ENCODE results near the gene ALOX5.
"Not testable (repeated sequence)": the region's sequence is repeated elsewhere in the genome, so short reads cannot be mapped to it uniquely, and the experiment has no call there.

The ALOX5 gene

GRCh38 chr10:45410489-45410806 is 36.4 kb downstream of the ALOX5 start:
- Mint-ChIP-seq H3K4me3 (no peak overlapping the region), H3K27me3 (ENCODE audit: low read depth, poor library complexity) (peaks cover 16% of the 10 kb centered on the region)

GRCh38 chr10:45410807-45411606 is 37.0 kb downstream of the ALOX5 start:
- no peaks in the 10 kb centered on the region for H3K36me3 Mint-ChIP-seq (ENCODE audit: low read depth)
- DNase-seq, result no peak
- H3K27ac Mint-ChIP-seq, result no peak overlapping the region
- no peaks in the 10 kb centered on the region for H3K4me1 Mint-ChIP-seq
- no peak overlapping the region for H3K4me3 Mint-ChIP-seq
- peaks cover 11% of the 10 kb centered on the region for H3K27me3 Mint-ChIP-seq (ENCODE audit: low read depth, poor library complexity)
- TF ChIP-seq CTCF (IDR thresholded peaks at IDR 0.05), result no peak
- H3K9me3 Mint-ChIP-seq, result peaks cover 6% of the 10 kb centered on the region

More at GRCh38 chr10:45410489-45410806, 36.4 kb downstream of the ALOX5 start:
- no peak overlapping the region for H3K27ac Mint-ChIP-seq
- DNase-seq, result no peak
- no peaks in the 10 kb centered on the region for H3K4me1 Mint-ChIP-seq
- H3K36me3 Mint-ChIP-seq (ENCODE audit: low read depth), result no peaks in the 10 kb centered on the region
- TF ChIP-seq CTCF (IDR thresholded peaks at IDR 0.05), result no peak
- H3K9me3 Mint-ChIP-seq, result peaks cover 6% of the 10 kb centered on the region

DNA sequence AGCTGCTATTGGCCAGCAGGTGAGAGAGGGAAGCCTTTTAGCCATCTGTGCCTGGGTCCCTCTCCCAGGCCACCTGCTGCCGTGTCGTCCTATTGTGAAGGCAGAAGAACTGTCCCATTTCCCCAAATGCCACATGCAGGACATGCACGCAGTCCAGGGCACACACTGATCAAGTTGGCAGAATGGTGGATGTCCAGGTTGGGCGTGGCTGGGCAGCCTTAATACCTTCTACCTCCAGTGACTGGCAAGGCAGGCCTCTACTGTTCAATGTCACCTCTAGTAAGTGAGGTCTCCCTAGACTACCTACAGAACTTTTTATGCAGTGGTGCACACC is 37.6 kb downstream of the ALOX5 start:
- H3K27ac Mint-ChIP-seq, result no peak overlapping the region
- H3K4me1 Mint-ChIP-seq, result no peaks in the 10 kb centered on the region
- H3K9me3 Mint-ChIP-seq, result peaks cover 6% of the 10 kb centered on the region
- no peak for TF ChIP-seq CTCF (IDR thresholded peaks at IDR 0.05)
- no peak overlapping the region for H3K4me3 Mint-ChIP-seq
- DNase-seq, result no peak
- no peaks in the 10 kb centered on the region for H3K36me3 Mint-ChIP-seq (ENCODE audit: low read depth)
- peaks cover 12% of the 10 kb centered on the region for H3K27me3 Mint-ChIP-seq (ENCODE audit: low read depth, poor library complexity)

DNA sequence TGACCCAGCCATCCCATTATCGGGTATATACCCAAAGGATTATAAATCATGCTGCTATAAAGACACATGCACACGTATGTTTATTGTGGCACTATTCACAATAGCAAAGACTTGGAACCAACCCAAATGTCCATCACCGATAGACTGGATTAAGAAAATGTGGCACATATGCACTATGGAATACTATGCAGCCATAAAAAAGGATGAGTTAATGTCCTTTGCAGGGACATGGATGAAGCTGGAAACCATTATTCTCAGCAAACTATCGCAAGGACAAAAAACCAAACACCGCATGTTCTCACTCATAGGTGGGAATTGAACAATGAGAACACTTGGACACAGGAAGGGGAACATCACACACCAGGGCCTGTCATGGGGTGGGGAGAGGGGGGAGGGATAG is 41.0 kb downstream of the ALOX5 start:
- not testable (repeated sequence) for H3K4me3 Mint-ChIP-seq; H3K9me3 Mint-ChIP-seq; H3K36me3 Mint-ChIP-seq (ENCODE audit: low read depth); DNase-seq; H3K27ac Mint-ChIP-seq
- peaks cover 24% of the 10 kb centered on the region for H3K4me1 Mint-ChIP-seq
- H3K27me3 Mint-ChIP-seq (ENCODE audit: low read depth, poor library complexity), result peaks cover 15% of the 10 kb centered on the region

DNA sequence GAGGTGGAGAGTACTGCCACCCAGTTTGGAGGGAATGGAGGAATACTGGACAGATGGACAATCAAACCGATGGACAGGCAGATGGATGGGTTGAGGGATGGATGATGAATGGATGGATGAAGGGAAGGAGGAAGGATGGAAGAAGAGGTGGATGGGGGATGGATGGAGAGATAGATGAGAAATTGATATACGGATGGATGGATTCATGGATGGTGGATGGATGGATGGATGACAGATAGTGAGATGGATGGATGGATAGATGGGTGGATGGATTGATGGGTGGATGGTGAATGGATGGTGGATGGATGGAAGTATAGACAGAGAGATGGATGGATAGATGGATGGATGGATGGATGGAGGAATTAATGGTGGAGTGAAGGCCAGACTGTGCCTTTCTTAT is 42.6 kb downstream of the ALOX5 start:
- no peak for TF ChIP-seq CTCF (IDR thresholded peaks at IDR 0.05)
- H3K36me3 Mint-ChIP-seq (ENCODE audit: low read depth), result no peaks in the 10 kb centered on the region
- H3K9me3 Mint-ChIP-seq, result peaks cover 6% of the 10 kb centered on the region
- no peak for DNase-seq
- no peak overlapping the region for H3K4me3 Mint-ChIP-seq
- peaks cover 15% of the 10 kb centered on the region for H3K27me3 Mint-ChIP-seq (ENCODE audit: low read depth, poor library complexity)
- peaks cover 31% of the 10 kb centered on the region for H3K4me1 Mint-ChIP-seq
- H3K27ac Mint-ChIP-seq, result no peak overlapping the region

DNA sequence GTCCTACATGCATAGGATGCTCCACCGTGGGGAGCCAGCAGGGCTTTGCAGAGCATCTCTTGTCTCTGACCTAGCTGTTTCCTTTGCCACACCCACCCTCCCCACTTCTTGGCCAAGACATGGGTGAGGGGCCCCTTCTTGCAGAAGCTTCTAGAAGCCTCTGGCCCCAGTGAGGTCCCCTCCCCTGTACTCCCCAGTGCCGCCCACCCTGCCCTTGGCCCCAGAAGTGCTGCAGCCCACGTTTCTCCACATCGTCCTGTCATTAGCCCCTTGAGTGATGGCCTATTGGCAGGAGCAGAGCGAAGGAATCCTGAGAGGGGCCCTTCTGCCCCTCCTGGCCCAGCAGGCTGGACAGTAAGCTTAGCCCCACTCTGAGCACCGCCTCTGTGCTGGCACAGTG is 43.7 kb downstream of the ALOX5 start:
- H3K9me3 Mint-ChIP-seq, result peaks cover 6% of the 10 kb centered on the region
- H3K4me1 Mint-ChIP-seq, result peaks cover 31% of the 10 kb centered on the region
- H3K27me3 Mint-ChIP-seq (ENCODE audit: low read depth, poor library complexity), result peaks cover 15% of the 10 kb centered on the region
- TF ChIP-seq CTCF (IDR thresholded peaks at IDR 0.05), result no peak
- H3K4me3 Mint-ChIP-seq, result peak overlapping the region; percentile 59
- no peak for DNase-seq
- H3K36me3 Mint-ChIP-seq (ENCODE audit: low read depth), result no peaks in the 10 kb centered on the region
- H3K27ac Mint-ChIP-seq, result no peak overlapping the region

Measured in nephron progenitor cell (in vitro differentiated cells).